HepG2 (cell line): ENCODE measurements around the gene SEC31A. TPM values are rescaled to one million over a fixed set of nuclear protein-coding genes. Genes with fewer than 3 reads are reported as not detected.
A peak's percentile ranks its signal among the peaks of the same experiment; 100 is the strongest.

Experiments used
- ATAC-seq: fragments of 200-7000 bp; cut with Tn5 transposase; 3 replicates; pipeline ENCODE4 v1.9.1; 2020; ENCODE audit warnings: mild to moderate bottlenecking, moderate library complexity
- BruUV-seq: library from RNA; stranded (reverse); fragments of 400-500 nt; replicated peaks from 2 replicates; lab custom pipeline; 2021; lab: Mats Ljungman, UMichigan
- CTCF ChIA-PET: fragments of 300-600 bp; formaldehyde crosslinking; extraction: SDS; loops from one replicate; lab custom pipeline; 2021; ENCODE audit warnings: low total read pairs, inconsistent platforms, low intra/inter-chr PET ratio; lab: Yijun Ruan, JAX
- POLR2A ChIA-PET: fragments of 350-600 bp; sonication (Branson Sonifier 250); formaldehyde crosslinking; loops from one replicate; lab custom pipeline; 2020; ENCODE audit warnings: antibody characterized with exemption, inconsistent platforms; lab: Yijun Ruan, JAX
- DNase-seq: peaks from one replicate; pipeline ENCODE4 v3.0.0-alpha.2; 2015; ENCODE audit warnings: low spot score
- FAIRE-seq: peaks from 3 replicates; lab custom pipeline; 2011; peaks lifted over from hg19 to GRCh38; lab: Jason Lieb, UNC
- H2AFZ ChIP-seq: one replicate; pipeline ENCODE4 v1.6.1; 2011; ENCODE audit warnings: low read length, inconsistent platforms
- H3K27ac ChIP-seq: fragments of 300-600 bp; 3 replicates; pipeline ENCODE4 v1.8.0; 2011; ENCODE audit warnings: mixed run types, mild to moderate bottlenecking, mixed read lengths, low read length, inconsistent platforms; ENCODE audit not compliant: insufficient read depth; ENCODE audit errors: extremely low read length
- H3K27me3 ChIP-seq, 2 experiments: fragments of 200-600 bp in 1 of 2; 2 replicates in 1 of 2; 3 replicates in 1 of 2; pipeline versions ENCODE4 v1.6.0 to v1.8.0; 2011; ENCODE audit warnings: low read length in 2 of 2, mild to moderate bottlenecking in 2 of 2, moderate library complexity in 2 of 2, inconsistent platforms in 1 of 2; ENCODE audit not compliant: insufficient read depth in 2 of 2, control insufficient read depth in 1 of 2
- H3K36me3 ChIP-seq, 2 experiments: fragments of 200-600 bp in 1 of 2; replicated peaks in 1 of 2; 2 replicates in 1 of 2; 3 replicates in 1 of 2; pipeline versions ENCODE4 v1.5.1 to v1.8.0; 2011; ENCODE audit warnings: low read length in 2 of 2, inconsistent platforms in 1 of 2; ENCODE audit not compliant: insufficient read depth in 2 of 2, control insufficient read depth in 1 of 2
- H3K4me1 ChIP-seq: 2 replicates; pipeline ENCODE4 v1.5.1; 2012; ENCODE audit warnings: low read length, inconsistent platforms; ENCODE audit not compliant: insufficient read depth
- H3K4me2 ChIP-seq: 2 replicates; pipeline ENCODE4 v1.6.0; 2011; ENCODE audit warnings: low read depth, low read length, inconsistent platforms
- H3K4me3 ChIP-seq, 3 experiments: fragments of 200-600 bp in 1 of 3; sonication (generic), shearing (Covaris generic) in 1 of 3; replicated peaks in 1 of 3; 2 replicates each; pipeline ENCODE4 v1.5.1; 2011 to 2016; ENCODE audit warnings: low read length in 3 of 3, inconsistent platforms in 2 of 3, low read depth in 2 of 3, mild to moderate bottlenecking in 2 of 3, control low read depth in 1 of 3, mixed read lengths in 1 of 3; ENCODE audit not compliant: insufficient read depth in 1 of 3
- H3K79me2 ChIP-seq: one replicate; pipeline ENCODE4 v1.6.1; 2011; ENCODE audit warnings: low read length, inconsistent platforms; ENCODE audit not compliant: insufficient read depth
- H3K9ac ChIP-seq: 2 replicates; pipeline ENCODE4 v1.6.0; 2011; ENCODE audit warnings: mild to moderate bottlenecking, low read depth, low read length, inconsistent platforms; ENCODE audit not compliant: insufficient read depth
- H3K9me3 ChIP-seq: 2 replicates; pipeline ENCODE4 v1.5.1; 2012; ENCODE audit warnings: mild to moderate bottlenecking, low read length
- H4K20me1 ChIP-seq: 2 replicates; pipeline ENCODE4 v1.6.0; 2011; ENCODE audit warnings: inconsistent platforms, mild to moderate bottlenecking, low read length, moderate library complexity; ENCODE audit not compliant: insufficient read depth
- ARID2 ChIP-seq: sonication (generic); formaldehyde crosslinking; IDR thresholded peaks from 2 replicates; pipeline ENCODE4 v1.8.1; 2022; ENCODE audit warnings: mild to moderate bottlenecking, missing genetic modification reagents, borderline replicate concordance
- GFI1 ChIP-seq: sonication (generic); formaldehyde crosslinking; IDR thresholded peaks from 2 replicates; pipeline ENCODE4 v1.5.0; 2020; ENCODE audit warnings: missing genetic modification reagents, mild to moderate bottlenecking, borderline replicate concordance
- MBD4 ChIP-seq: IDR thresholded peaks from 2 replicates; pipeline ENCODE4 v1.6.1; 2012; ENCODE audit warnings: low read length, inconsistent platforms, borderline replicate concordance
- PCBP2 ChIP-seq: fragments of 200-400 bp; formaldehyde crosslinking; optimal IDR thresholded peaks from 2 replicates; pipeline ENCODE3; 2018; ENCODE audit warnings: low read length, low read depth; ENCODE audit not compliant: poor library complexity, severe bottlenecking
- RFX3 ChIP-seq: IDR thresholded peaks from 2 replicates; pipeline ENCODE4 v1.6.1; 2016; ENCODE audit warnings: missing biosample characterization, missing genetic modification reagents
- TAF15 ChIP-seq: fragments of 200-400 bp; formaldehyde crosslinking; IDR thresholded peaks from one replicate; pipeline ENCODE4 v1.6.1; 2018; ENCODE audit warnings: mild to moderate bottlenecking, low read depth, low read length; ENCODE audit not compliant: poor library complexity, severe bottlenecking
- TARDBP ChIP-seq: sonication (generic); formaldehyde crosslinking; IDR thresholded peaks from 2 replicates; pipeline ENCODE4 v1.8.0; 2022; ENCODE audit warnings: mild to moderate bottlenecking, missing genetic modification reagents
- TCF12 ChIP-seq, 2 experiments: fragments of 450-650 bp in 1 of 2; sonication (generic) in 1 of 2; formaldehyde crosslinking in 1 of 2; IDR thresholded peaks; 2 replicates each; pipeline versions ENCODE4 v1.6.1 to v1.8.0; 2017 to 2022; ENCODE audit warnings: antibody characterized with exemption in 1 of 2, mild to moderate bottlenecking in 1 of 2, missing genetic modification reagents in 1 of 2, moderate library complexity in 1 of 2
- TEAD3 ChIP-seq: optimal IDR thresholded peaks from 2 replicates; pipeline ENCODE3; 2016; ENCODE audit warnings: borderline replicate concordance
- ZC3H4 ChIP-seq: sonication (generic); formaldehyde crosslinking; IDR thresholded peaks from 2 replicates; pipeline ENCODE4 v1.4.0; 2020; ENCODE audit warnings: missing genetic modification reagents, borderline replicate concordance
- ZIK1 ChIP-seq: sonication (generic); formaldehyde crosslinking; IDR thresholded peaks from 2 replicates; pipeline ENCODE4 v1.5.0; 2020; ENCODE audit warnings: mild to moderate bottlenecking, low read depth, missing genetic modification reagents, borderline replicate concordance
- ZNF124 ChIP-seq: sonication (generic); formaldehyde crosslinking; IDR thresholded peaks from 2 replicates; pipeline ENCODE4 v1.4.0; 2020; ENCODE audit warnings: missing genetic modification reagents
- ZNF138 ChIP-seq: sonication (generic); formaldehyde crosslinking; IDR thresholded peaks from 2 replicates; pipeline ENCODE4 v1.5.0; 2020; ENCODE audit warnings: mild to moderate bottlenecking, low read depth, missing genetic modification reagents
- ZNF17 ChIP-seq: sonication (generic); formaldehyde crosslinking; IDR thresholded peaks from 2 replicates; pipeline ENCODE4 v1.5.0; 2020; ENCODE audit warnings: mild to moderate bottlenecking, missing genetic modification reagents
- ZNF468 ChIP-seq: sonication (generic); formaldehyde crosslinking; IDR thresholded peaks from 2 replicates; pipeline ENCODE4 v1.8.0; 2022; ENCODE audit warnings: mild to moderate bottlenecking, moderate library complexity, missing genetic modification reagents
- ZNF496 ChIP-seq: sonication (generic); formaldehyde crosslinking; IDR thresholded peaks from 2 replicates; pipeline ENCODE4 v1.8.1; 2023; ENCODE audit warnings: mild to moderate bottlenecking, moderate library complexity, missing genetic modification reagents; ENCODE audit not compliant: insufficient replicate concordance
- ZNF570 ChIP-seq: sonication (generic); formaldehyde crosslinking; IDR thresholded peaks from 2 replicates; pipeline ENCODE4 v1.4.0; 2020; ENCODE audit warnings: mild to moderate bottlenecking, missing genetic modification reagents, borderline replicate concordance
- ZNF75D ChIP-seq: sonication (generic); formaldehyde crosslinking; IDR thresholded peaks from 2 replicates; pipeline ENCODE4 v1.8.1; 2023; ENCODE audit warnings: missing genetic modification reagents, mild to moderate bottlenecking, borderline replicate concordance
- ZNF83 ChIP-seq: sonication (generic); formaldehyde crosslinking; IDR thresholded peaks from 2 replicates; pipeline ENCODE4 v1.4.0; 2020; ENCODE audit warnings: missing genetic modification reagents, mild to moderate bottlenecking, borderline replicate concordance
- WGBS: methylation state at CpG from one replicate; pipeline ENCODE4 v1.1.6; 2017; ENCODE audit warnings: low lambda C conversion rate; 5-methylcytosine and 5-hydroxymethylcytosine counted together
- in situ Hi-C: cut with HindIII; loops from 2 replicates; pipeline ENCODE4 v1.10.0; 2017; ENCODE audit warnings: low pct_unique_long_range_greater_than_20kb; ENCODE audit not compliant: extremely low pct_ligation_motif_present
- intact Hi-C: fragments of 100-400 bp; cut with micrococcal nuclease; formaldehyde crosslinking; loops from one replicate; pipeline ENCODE4 v1.10.0; 2022; ENCODE audit not compliant: unreplicated experiment
- polyA plus RNA-seq, 8 experiments: library from polyadenylated mRNA; depleted of rRNA in 3 of 8; stranded (reverse) in 7 of 8; unstranded in 1 of 8; fragments of >200 nt; fragmentation: Illumina TruSeq in 4 of 8; extraction: Trizol in 4 of 8; gene quantifications; 2 replicates each; pipeline versions ENCODE4 v1.2.1 to v1.2.3, GENCODE V29; 2011 to 2016; ENCODE audit warnings: low read depth in 4 of 8, missing spikeins in 1 of 8, mixed read lengths in 1 of 8; ENCODE audit not compliant: insufficient read depth in 1 of 8
- total RNA-seq, 5 experiments: library from RNA; depleted of rRNA; stranded (reverse); fragments of >200 nt; fragmentation: Illumina TruSeq; extraction: Trizol; gene quantifications; 2 replicates each; pipeline ENCODE4 v1.2.3, GENCODE V29; 2016; ENCODE audit warnings: low read depth in 1 of 5

The SEC31A gene
- total and polyA plus RNA-seq, 2 of the 13 experiments (the other 11 are each of a cell fraction or from before 2014, with no cell fraction given), result 231 to 435 TPM

DNA sequence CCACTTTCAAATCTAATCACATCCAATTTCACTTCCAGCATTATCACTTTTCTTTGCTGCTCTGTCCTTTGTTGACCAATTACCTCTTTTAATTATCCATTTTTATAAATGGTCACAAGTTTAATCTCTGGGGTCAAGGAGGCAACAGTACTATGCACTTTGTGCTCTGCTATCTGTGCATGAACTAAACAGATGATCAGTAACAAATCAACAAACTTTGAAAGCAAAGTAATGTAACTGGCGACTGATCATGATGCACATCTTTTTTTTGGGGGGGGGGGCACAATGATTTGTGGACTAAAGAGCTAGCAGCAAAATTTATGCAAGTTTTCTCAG is 1.5 kb upstream of the SEC31A start (continued):
- TF ChIP-seq ZNF496 (CRISPR knock-in tag), result no peak

DNA sequence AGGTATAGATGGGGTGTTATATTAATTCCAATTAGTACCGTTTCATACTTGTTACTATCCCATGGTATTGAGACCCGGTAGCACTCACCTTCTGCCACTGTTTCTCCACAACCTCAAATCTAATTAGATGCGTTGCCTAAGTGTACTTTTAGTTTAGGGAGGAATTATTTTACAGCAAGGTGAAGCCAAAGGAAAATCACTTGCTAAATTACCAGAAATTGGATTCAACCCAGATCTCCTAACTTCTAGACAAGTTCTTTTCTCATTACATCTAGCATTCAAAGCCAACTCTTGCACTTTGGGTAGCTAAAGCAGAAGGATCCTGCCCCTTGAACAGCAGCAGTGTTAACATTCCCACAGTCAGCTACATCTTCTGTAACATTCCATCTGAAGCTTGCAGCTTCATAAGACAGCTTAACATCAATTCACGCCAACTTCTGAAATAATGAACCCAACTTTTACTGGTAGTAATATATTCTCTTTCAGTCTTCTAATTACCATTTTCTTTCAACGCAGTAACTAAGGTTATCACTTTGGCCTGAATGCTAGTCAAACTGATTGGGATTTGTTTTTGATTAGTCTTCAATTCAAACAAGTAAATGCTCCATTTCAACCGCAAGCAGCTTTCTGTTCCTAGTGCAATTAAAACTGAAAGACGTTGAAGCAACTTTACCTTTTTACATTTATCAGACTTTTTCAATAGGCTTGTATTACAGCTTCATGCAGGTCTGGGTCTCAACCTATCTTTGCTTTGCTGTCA is 934 bp upstream of the SEC31A start:
- no peaks in the 10 kb centered on the region for H3K9me3 ChIP-seq
- H2AFZ ChIP-seq, result no peak overlapping the region
- H3K27me3 ChIP-seq, result no peaks in the 10 kb centered on the region; a peak in 2 of 5 replicates
- in situ Hi-C loops, result no loop called here
- ChIA-PET CTCF (no interaction called here), POLR2A (interaction anchor here (1.0 to 1.1 kb wide), 2 partner anchors 9 to 143 kb away, joined by 3 to 20 read pairs; partner anchors contain the start of genes COPS4 and THAP9)
- intact Hi-C loops, result loop anchor here (1.0 to 2.0 kb wide), 2 partner anchors 9 to 39 kb away; no protein-coding TSS in a partner anchor
- H3K36me3 ChIP-seq, result no peaks in the 10 kb centered on the region; a peak in 2 of 5 replicates
- H3K79me2 ChIP-seq, result peaks cover 61% of the 10 kb centered on the region
- WGBS, result 8% methylated on average over 7 of the region's 7 CpGs
- ATAC-seq (peak; percentile 43), FAIRE-seq (peak; percentile 34), DNase-seq (no peak)
- peaks cover 5% of the 10 kb centered on the region; the same call in 1 of the 2 replicates for H4K20me1 ChIP-seq
- peak overlapping the region; percentile 100 for H3K9ac ChIP-seq
- peak overlapping the region; percentile 58 to 91 (median 81) for H3K4me3 ChIP-seq
- TF ChIP-seq ZNF138 (CRISPR knock-in tag) (no peak), TARDBP (CRISPR knock-in tag) (no peak), ZNF124 (CRISPR knock-in tag) (no peak), ARID2 (no peak), MBD4 (peak; percentile 27; the same call in 1 of the 2 replicates), PCBP2 (no peak), RFX3 (CRISPR knock-in tag) (no peak), GFI1 (CRISPR knock-in tag) (no peak), TAF15 (no peak), ZNF570 (CRISPR knock-in tag) (no peak), TCF12 (IDR thresholded peaks at IDR 0.05) (no peak), TCF12 (CRISPR knock-in tag; IDR thresholded peaks at IDR 0.05) (no peak), TEAD3 (CRISPR knock-in tag) (peak; percentile 38), ZIK1 (CRISPR knock-in tag) (no peak), ZNF468 (CRISPR knock-in tag) (no peak), ZC3H4 (CRISPR knock-in tag) (peak; percentile 64; the same call in 1 of the 2 replicates), ZNF75D (CRISPR knock-in tag) (0 out of 2 replicates have a peak, but pooled peaks have one; percentile 6), ZNF17 (CRISPR knock-in tag) (0 out of 2 replicates have a peak, but pooled peaks have one; percentile 66), ZNF83 (CRISPR knock-in tag) (no peak)
- BruUV-seq, result TSS peak; percentile 92
- H3K27ac ChIP-seq, result peak overlapping the region; percentile 98
- peak overlapping the region; percentile 80 for H3K4me2 ChIP-seq
- H3K4me1 ChIP-seq, result peaks cover 39% of the 10 kb centered on the region
